ENCODE results near the gene CCDC92B.

DNA sequence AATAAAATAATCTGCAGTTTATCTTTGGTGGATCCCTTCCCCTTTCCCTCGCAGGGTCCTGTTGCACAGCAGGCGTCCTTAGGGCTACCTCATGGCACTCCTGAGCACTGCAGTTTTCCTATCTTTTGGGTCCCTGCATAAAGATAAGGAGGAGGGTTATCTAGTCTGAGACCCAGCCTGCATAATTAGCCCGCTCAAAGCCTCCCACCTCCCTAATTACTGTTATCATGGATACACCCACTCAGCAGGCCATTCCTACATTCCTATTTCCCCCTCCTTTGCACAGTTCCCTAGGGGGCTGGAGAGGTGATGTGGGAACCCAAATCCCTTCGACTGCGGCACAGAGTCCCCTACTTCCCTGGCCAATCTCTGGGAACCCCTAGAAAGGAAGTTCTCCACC is 32.8 kb downstream of the CCDC92B start:
- no peak for TF ChIP-seq EP300 (IDR thresholded peaks at IDR 0.05; ENCODE audit: borderline replicate concordance in 1 of 2, control insufficient read depth in 1 of 2, low read depth in 2 of 2, low read length in 2 of 2)
- no peak for TF ChIP-seq TAF1 (IDR thresholded peaks at IDR 0.05; ENCODE audit: borderline replicate concordance, low read depth, low read length)
- TF ChIP-seq HDGF (IDR thresholded peaks at IDR 0.05) = no peak
- TF ChIP-seq CREM (IDR thresholded peaks at IDR 0.05; ENCODE audit: low read depth) = no peak
- no peak for TF ChIP-seq CBX3 (IDR thresholded peaks at IDR 0.05; ENCODE audit: borderline replicate concordance, low read depth)
- TF ChIP-seq, protein P1, sequence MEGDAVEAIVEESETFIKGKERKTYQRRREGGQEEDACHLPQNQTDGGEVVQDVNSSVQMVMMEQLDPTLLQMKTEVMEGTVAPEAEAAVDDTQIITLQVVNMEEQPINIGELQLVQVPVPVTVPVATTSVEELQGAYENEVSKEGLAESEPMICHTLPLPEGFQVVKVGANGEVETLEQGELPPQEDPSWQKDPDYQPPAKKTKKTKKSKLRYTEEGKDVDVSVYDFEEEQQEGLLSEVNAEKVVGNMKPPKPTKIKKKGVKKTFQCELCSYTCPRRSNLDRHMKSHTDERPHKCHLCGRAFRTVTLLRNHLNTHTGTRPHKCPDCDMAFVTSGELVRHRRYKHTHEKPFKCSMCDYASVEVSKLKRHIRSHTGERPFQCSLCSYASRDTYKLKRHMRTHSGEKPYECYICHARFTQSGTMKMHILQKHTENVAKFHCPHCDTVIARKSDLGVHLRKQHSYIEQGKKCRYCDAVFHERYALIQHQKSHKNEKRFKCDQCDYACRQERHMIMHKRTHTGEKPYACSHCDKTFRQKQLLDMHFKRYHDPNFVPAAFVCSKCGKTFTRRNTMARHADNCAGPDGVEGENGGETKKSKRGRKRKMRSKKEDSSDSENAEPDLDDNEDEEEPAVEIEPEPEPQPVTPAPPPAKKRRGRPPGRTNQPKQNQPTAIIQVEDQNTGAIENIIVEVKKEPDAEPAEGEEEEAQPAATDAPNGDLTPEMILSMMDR (IDR thresholded peaks at IDR 0.05 in 2 of 3, conservative IDR thresholded peaks at IDR 0.05 in 1 of 3; ENCODE audit: control insufficient read depth in 2 of 3, extremely low read depth in 1 of 3, insufficient read depth in 1 of 3, low read depth in 3 of 3, low read length in 3 of 3) = no peak
- no peak for TF ChIP-seq CBFB (IDR thresholded peaks at IDR 0.05; ENCODE audit: low read depth)
- TF ChIP-seq, protein P2, sequence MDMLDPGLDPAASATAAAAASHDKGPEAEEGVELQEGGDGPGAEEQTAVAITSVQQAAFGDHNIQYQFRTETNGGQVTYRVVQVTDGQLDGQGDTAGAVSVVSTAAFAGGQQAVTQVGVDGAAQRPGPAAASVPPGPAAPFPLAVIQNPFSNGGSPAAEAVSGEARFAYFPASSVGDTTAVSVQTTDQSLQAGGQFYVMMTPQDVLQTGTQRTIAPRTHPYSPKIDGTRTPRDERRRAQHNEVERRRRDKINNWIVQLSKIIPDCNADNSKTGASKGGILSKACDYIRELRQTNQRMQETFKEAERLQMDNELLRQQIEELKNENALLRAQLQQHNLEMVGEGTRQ (IDR thresholded peaks at IDR 0.05; ENCODE audit: borderline replicate concordance, low read depth, low read length) = no peak
- TF ChIP-seq POLR2A (IDR thresholded peaks at IDR 0.05; ENCODE audit: low read depth, low read length) = no peak
- no peak for TF ChIP-seq MEF2A (IDR thresholded peaks at IDR 0.05; ENCODE audit: insufficient read depth, low read depth, low read length)
- TF ChIP-seq HDAC6 (IDR thresholded peaks at IDR 0.05; ENCODE audit: unreplicated experiment) = no peak
- TF ChIP-seq BCL11A (IDR thresholded peaks at IDR 0.05; ENCODE audit: low read depth, low read length) = no peak
- no peak for TF ChIP-seq JUND (IDR thresholded peaks at IDR 0.05; ENCODE audit: low read depth, low read length)
- TF ChIP-seq FOXK2 (IDR thresholded peaks at IDR 0.05) = no peak

All from GM12878 (cell line).